ENCODE measurements around the gene FLNC. TPM values are rescaled to one million over a fixed set of nuclear protein-coding genes. Genes with fewer than 3 reads are reported as not detected.

The FLNC gene
- total RNA-seq, 3 donors from 2014 or later: 0.16 to 0.33 (median 0.25) TPM

DNA sequence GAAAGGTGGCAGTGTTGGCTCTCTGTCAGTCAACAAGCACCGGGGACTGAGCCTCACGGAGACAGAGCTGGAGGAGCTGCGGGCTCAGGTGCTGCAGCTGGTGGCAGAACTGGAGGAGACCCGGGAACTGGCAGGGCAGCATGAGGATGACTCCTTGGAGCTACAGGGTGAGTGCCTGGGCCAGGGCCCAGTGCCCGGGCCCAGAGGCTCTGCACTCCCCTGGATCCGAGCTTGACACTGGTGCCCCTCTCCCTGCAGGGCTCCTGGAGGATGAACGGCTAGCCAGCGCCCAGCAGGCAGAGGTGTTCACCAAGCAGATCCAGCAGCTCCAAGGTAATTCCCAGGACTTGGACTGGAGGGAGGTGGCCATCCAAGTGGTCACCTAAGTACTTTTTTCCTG, 35.8 kb upstream of the FLNC start:
- peaks cover 8% of the 10 kb centered on the region for H3K4me1 Mint-ChIP-seq (ENCODE audit: low read depth)
- no peak for ATAC-seq
- H3K4me3 Mint-ChIP-seq: no peak overlapping the region
- H3K9me3 Mint-ChIP-seq: no peaks in the 10 kb centered on the region
- no peaks in the 10 kb centered on the region for H3K27me3 Mint-ChIP-seq (ENCODE audit: low read depth)
- no peaks in the 10 kb centered on the region for H3K36me3 Mint-ChIP-seq (ENCODE audit: insufficient read depth)
- no peak for DNase-seq

DNA sequence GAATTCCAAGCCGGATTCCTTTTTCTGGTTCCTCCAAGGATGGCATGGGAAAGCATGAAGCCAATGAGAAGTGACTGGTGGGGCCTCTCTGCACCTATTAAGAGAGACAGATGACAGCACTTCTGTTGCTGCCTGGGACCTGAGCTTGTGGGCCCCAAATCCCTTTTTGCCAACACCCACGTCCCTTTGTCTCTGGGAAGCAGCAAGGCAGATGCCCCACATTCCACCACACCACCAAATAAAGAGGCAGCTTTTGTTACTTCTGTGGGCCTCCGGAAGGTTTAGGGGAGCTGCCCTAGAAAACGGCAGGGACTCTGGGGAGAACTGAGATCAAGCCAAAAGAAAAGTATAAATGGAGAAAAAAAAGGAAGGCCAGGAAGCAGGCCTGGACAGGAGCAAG, 35.1 kb upstream of the FLNC start:
- Mint-ChIP-seq H3K4me3 (no peak overlapping the region), H3K9me3 (no peaks in the 10 kb centered on the region), H3K4me1 (ENCODE audit: low read depth) (peaks cover 8% of the 10 kb centered on the region), H3K27me3 (ENCODE audit: low read depth) (no peaks in the 10 kb centered on the region), H3K36me3 (ENCODE audit: insufficient read depth) (no peaks in the 10 kb centered on the region)
- DNase-seq (no peak), ATAC-seq (no peak)

DNA sequence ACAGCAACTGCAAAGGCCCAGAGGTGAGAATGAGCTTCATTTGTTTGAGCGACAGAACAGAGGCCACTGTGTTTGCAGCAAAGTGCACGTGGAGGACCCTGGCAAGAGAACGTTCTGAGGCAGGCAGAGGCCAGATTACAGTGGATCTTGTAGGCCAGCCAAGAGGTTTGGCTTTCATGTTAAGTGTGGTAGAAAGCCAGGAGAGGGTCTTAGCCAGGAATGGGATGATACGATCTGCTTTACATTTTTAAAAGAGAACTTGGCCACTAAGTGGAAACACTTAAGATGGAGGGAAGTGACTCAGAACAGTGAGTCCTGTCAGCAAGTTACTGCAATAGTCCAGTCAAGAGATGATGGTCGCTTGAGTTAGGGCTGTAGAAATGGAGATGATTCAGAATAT, 33.9 kb upstream of the FLNC start:
- no peaks in the 10 kb centered on the region for H3K36me3 Mint-ChIP-seq (ENCODE audit: insufficient read depth)
- ATAC-seq: no peak
- DNase-seq: no peak
- H3K27me3 Mint-ChIP-seq (ENCODE audit: low read depth): no peaks in the 10 kb centered on the region
- H3K9me3 Mint-ChIP-seq: no peaks in the 10 kb centered on the region
- no peak overlapping the region for H3K4me3 Mint-ChIP-seq
- peaks cover 4% of the 10 kb centered on the region for H3K4me1 Mint-ChIP-seq (ENCODE audit: low read depth)

DNA sequence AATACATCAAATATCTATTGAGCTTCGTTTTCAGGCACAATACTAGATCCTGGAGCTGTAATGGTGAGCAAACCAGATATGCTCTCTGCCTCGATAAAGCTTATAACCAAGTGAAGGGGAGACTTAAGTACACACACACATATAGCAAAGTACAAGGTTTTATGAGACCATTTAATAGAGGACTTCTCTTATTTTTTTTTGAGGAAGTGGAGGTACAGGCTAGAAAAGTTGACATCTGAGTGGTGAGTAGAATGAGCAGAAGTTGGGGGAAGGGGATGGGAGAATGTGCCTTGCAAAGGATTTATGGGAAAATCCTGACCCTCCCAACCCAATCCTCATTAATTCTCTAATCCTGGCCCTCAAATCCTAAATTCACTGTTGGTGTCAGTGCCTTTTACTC, 30.8 kb upstream of the FLNC start:
- Mint-ChIP-seq H3K36me3 (ENCODE audit: insufficient read depth) (no peaks in the 10 kb centered on the region), H3K4me1 (ENCODE audit: low read depth) (no peaks in the 10 kb centered on the region), H3K4me3 (no peak overlapping the region), H3K27me3 (ENCODE audit: low read depth) (no peaks in the 10 kb centered on the region), H3K9me3 (no peaks in the 10 kb centered on the region)
- ATAC-seq: no peak
- DNase-seq: no peak

DNA sequence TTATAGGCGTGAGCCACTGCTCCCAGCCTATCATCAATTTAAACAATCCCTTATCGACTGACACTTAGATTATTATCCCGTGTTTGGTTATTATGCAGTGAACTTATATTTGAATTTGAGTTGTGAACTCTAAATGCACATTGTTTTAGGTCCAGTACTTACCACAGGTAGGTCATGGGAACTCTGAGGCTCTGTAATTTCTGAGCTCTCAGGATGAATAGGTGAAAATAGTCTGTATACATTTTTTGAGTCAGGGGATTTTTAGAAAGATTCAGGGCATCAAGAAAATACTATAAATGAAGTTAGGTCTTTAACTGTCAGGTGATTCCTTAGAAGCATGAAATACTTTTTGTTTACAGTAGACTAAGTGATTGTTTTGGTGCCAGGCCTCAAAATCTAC, 29.6 kb upstream of the FLNC start:
- Mint-ChIP-seq H3K27me3 (ENCODE audit: low read depth) (no peaks in the 10 kb centered on the region), H3K4me3 (no peak overlapping the region), H3K9me3 (no peaks in the 10 kb centered on the region), H3K36me3 (ENCODE audit: insufficient read depth) (peaks cover 2% of the 10 kb centered on the region), H3K4me1 (ENCODE audit: low read depth) (no peaks in the 10 kb centered on the region)
- ATAC-seq (no peak), DNase-seq (no peak)

DNA sequence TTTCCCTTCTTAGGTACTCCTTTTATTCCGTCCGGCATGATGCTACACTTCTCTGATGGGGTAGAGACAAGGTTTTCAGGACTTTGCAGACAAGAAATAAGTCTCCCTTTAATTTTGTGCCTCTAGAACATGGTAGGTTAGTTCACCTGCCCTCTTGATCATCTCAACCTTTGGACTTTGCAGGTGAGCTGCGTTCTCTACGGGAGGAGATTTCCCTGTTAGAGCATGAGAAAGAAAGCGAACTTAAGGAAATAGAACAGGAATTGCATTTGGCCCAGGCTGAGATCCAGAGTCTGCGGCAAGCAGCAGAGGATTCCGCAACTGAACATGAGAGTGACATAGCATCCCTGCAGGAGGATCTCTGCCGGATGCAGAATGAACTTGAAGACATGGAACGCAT, 29.2 kb upstream of the FLNC start:
- Mint-ChIP-seq H3K9me3 (no peaks in the 10 kb centered on the region), H3K36me3 (ENCODE audit: insufficient read depth) (peaks cover 2% of the 10 kb centered on the region), H3K4me3 (no peak overlapping the region), H3K4me1 (ENCODE audit: low read depth) (no peaks in the 10 kb centered on the region), H3K27me3 (ENCODE audit: low read depth) (no peaks in the 10 kb centered on the region)
- ATAC-seq (no peak), DNase-seq (no peak)

DNA sequence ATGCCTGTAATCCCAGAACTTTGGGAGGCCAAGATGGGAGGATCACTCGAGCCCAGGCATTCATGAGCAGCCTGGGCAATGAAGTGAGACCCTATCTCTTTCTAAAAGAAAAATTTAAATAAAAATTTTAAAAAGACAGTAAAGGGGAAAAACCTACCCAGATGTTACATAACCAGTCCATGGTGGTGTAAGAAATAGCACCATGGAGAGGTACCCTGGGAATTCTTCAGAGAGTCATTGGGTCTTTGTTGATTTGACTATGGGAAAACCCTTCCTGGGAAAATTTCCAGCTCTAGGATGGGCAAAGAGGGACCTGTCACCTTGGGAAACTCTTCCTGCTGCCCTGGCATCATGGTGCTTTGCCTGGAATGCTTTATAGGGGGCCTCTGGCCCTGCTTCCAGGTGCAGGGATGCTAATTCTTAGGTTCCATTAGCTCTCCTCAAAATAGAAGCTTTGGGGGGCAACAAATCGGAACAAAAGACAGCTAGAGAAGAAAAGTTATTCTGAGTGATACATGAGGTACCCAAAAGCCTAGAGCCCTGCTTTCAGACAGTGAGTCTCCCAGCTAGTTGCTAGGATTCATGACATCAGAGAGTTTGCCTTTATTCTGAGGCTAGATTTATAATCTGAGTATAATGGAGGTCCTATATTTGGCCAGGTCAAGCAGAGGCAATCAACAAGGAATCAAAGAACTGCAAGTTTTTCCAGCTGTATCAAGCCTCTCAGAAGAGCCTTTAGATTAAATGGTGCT, 28.4 kb upstream of the FLNC start:
- ATAC-seq (no peak), DNase-seq (no peak)
- H3K36me3 Mint-ChIP-seq (ENCODE audit: insufficient read depth): peaks cover 8% of the 10 kb centered on the region
- no peaks in the 10 kb centered on the region for H3K27me3 Mint-ChIP-seq (ENCODE audit: low read depth)
- no peaks in the 10 kb centered on the region for H3K9me3 Mint-ChIP-seq
- H3K4me1 Mint-ChIP-seq (ENCODE audit: low read depth): no peaks in the 10 kb centered on the region
- H3K4me3 Mint-ChIP-seq: no peak overlapping the region

DNA sequence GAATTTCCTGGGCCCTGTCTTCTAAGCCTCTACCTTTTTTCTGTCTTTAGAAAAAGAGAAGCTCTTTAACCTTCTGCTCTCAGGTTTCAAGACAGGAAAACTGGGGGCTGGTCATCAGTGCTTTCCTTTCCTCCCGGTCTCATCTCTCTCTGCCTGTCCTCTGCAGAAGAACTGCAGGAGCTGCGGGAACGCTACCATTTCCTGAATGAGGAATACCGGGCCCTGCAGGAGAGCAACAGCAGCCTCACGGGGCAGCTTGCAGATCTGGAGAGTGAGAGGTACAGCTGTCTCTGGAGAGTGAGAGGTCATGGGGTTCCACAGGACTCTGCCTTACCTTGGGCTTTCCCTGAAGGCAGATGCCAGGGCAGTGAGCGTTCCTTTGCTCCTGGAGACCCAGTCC, 25.7 kb upstream of the FLNC start:
- DNase-seq (no peak), ATAC-seq (no peak)
- Mint-ChIP-seq H3K4me1 (ENCODE audit: low read depth) (no peaks in the 10 kb centered on the region), H3K27me3 (ENCODE audit: low read depth) (no peaks in the 10 kb centered on the region), H3K36me3 (ENCODE audit: insufficient read depth) (peaks cover 10% of the 10 kb centered on the region), H3K4me3 (no peak overlapping the region), H3K9me3 (no peaks in the 10 kb centered on the region)

DNA sequence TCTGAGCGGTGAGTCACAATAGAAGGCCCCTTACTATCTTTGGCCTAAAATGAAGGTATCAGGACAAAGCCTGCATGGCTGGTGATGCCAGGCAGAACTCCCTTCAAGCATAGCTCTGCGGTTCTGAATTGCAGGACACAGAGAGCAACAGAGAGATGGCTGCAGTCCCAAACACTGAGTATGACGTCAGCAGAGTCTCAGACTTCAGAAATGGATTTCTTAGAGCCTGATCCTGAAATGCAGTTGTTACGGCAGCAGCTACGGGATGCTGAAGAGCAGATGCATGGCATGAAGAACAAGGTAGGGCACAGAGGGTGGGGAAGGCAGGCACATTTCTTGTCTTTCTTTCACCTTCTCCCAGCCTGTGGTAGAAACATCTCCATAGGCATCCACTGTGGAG, 25.0 kb upstream of the FLNC start:
- Mint-ChIP-seq H3K36me3 (ENCODE audit: insufficient read depth) (peaks cover 10% of the 10 kb centered on the region), H3K27me3 (ENCODE audit: low read depth) (no peaks in the 10 kb centered on the region), H3K9me3 (no peaks in the 10 kb centered on the region), H3K4me3 (no peak overlapping the region), H3K4me1 (ENCODE audit: low read depth) (no peaks in the 10 kb centered on the region)
- DNase-seq (no peak), ATAC-seq (no peak)

DNA sequence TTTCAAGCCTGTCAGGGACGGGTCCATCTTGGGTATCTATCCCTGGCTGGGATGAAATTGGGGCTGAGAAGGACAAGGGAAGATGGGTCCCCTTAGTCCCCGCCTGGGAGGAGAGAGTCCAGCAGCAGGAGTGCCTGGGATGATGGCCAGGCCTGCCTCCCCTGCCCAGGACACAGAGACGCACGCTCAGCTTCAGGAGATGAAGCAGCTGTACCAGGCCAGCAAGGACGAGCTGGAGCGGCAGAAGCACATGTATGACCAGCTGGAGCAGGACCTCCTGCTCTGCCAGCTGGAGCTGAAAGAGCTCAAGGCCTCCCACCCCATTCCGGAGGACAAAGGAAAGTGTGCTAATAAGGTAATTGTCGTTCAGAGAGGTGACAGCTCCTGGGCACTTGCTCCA, 23.0 kb upstream of the FLNC start:
- peaks cover 10% of the 10 kb centered on the region for H3K36me3 Mint-ChIP-seq (ENCODE audit: insufficient read depth)
- H3K9me3 Mint-ChIP-seq: no peaks in the 10 kb centered on the region
- DNase-seq (no peak), ATAC-seq (no peak)
- H3K27me3 Mint-ChIP-seq (ENCODE audit: low read depth): no peaks in the 10 kb centered on the region
- H3K4me3 Mint-ChIP-seq: no peak overlapping the region
- no peaks in the 10 kb centered on the region for H3K4me1 Mint-ChIP-seq (ENCODE audit: low read depth)

DNA sequence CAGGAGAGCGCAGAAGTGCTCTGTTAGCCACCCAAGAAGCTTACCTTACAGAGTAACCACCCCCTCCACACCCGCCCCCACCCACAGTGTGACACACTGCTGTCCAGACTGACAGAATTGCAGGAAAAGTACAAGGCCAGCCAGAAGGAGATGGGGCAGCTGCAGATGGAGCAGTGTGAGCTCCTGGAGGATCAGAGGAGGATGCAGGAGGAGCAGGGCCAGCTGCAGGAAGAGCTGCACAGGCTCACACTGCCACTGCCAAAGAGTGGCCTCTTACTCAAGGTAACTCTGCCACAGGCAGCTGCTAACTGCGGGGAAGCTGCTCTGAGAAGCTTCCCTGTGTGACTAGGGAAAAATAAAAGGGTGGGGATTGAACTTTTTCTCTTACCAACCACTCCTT, 20.8 kb upstream of the FLNC start:
- no peak overlapping the region for H3K4me3 Mint-ChIP-seq
- DNase-seq: no peak
- ATAC-seq: no peak
- no peaks in the 10 kb centered on the region for H3K9me3 Mint-ChIP-seq
- H3K36me3 Mint-ChIP-seq (ENCODE audit: insufficient read depth): peaks cover 10% of the 10 kb centered on the region
- no peaks in the 10 kb centered on the region for H3K27me3 Mint-ChIP-seq (ENCODE audit: low read depth)
- H3K4me1 Mint-ChIP-seq (ENCODE audit: low read depth): no peaks in the 10 kb centered on the region

DNA sequence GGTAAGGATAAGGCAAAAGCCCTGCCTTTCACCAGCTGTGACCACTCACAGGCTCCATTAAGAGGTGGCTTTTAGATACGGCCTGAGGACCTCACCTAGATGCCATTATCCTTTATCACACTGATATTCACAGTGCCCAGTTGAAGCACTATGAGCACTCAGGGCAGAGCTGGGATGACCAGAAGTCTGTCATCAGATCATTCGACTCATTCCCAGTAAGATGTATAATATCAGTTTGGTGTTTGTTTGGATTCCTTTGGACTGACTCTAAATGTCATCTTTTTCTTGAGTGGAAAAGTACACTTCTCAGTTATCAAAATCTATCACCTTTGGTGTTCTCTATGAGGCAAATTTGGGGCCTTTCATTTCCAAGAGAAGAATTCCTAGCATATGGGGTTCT, 19.7 kb upstream of the FLNC start:
- no peak overlapping the region for H3K4me3 Mint-ChIP-seq
- peaks cover 2% of the 10 kb centered on the region for H3K27me3 Mint-ChIP-seq (ENCODE audit: low read depth)
- no peaks in the 10 kb centered on the region for H3K9me3 Mint-ChIP-seq
- no peaks in the 10 kb centered on the region for H3K4me1 Mint-ChIP-seq (ENCODE audit: low read depth)
- no peak for DNase-seq
- peaks cover 9% of the 10 kb centered on the region for H3K36me3 Mint-ChIP-seq (ENCODE audit: insufficient read depth)
- ATAC-seq: no peak

DNA sequence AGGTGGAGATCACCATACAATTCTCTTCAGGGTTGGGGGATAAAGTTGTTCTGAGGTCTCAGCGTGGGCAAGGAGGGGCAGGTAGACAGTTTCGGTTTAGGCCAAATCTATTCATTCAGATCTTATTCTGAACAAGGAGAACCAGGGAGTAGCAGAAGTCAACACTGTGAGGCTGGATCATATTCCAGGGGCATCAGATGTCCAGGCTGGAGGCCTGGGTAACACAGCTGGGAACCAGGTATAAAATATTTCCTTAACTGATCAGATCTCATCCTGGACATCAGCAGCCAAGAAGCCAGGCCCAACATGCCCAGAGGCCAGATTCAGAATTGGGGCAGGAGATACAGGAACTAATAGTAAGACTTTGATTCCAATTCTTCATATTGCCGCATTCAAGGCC, 19.2 kb upstream of the FLNC start:
- no peaks in the 10 kb centered on the region for H3K4me1 Mint-ChIP-seq (ENCODE audit: low read depth)
- no peak for ATAC-seq
- H3K27me3 Mint-ChIP-seq (ENCODE audit: low read depth): peaks cover 3% of the 10 kb centered on the region
- H3K36me3 Mint-ChIP-seq (ENCODE audit: insufficient read depth): peaks cover 8% of the 10 kb centered on the region
- H3K4me3 Mint-ChIP-seq: no peak overlapping the region
- no peaks in the 10 kb centered on the region for H3K9me3 Mint-ChIP-seq
- no peak for DNase-seq

DNA sequence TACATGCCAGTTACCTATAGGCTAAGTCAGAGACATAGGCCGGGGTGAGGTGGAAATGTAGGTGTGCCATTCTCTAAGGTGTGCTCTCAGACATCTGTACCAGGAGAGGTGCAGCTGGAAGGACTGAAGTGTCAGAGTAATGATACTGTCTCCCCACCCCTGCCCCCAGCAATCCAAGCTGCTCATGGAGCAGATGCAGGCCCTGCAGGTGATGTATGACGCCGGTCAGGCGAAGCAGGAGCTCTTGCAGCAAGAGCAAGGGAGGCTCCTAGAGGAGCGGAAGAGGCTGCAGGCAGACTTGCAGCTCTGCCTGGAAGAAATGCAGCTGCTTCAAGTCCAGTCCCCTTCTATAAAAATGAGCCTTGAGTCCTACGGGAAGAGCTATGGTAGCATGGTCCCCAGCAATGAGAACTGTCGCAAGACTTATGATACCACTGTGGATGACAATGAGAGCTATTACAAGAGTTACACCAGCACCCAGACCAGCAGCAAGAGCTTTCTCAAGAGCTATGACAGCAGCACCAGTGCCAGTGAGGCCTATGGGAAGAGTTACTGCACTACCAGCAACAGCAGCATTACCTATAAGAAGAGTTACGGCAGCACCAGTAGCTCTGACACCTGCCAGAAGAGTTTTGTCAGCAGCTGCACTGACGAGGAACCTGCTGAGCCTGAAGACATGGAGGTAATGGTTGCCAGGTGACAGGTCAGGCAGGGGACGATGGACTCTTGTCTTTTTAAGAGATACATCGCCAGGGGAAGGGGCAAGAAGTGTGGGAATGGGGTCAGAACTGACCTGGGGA, 18.4 kb upstream of the FLNC start:
- Mint-ChIP-seq H3K36me3 (ENCODE audit: insufficient read depth) (peaks cover 2% of the 10 kb centered on the region), H3K9me3 (no peaks in the 10 kb centered on the region)

DNA sequence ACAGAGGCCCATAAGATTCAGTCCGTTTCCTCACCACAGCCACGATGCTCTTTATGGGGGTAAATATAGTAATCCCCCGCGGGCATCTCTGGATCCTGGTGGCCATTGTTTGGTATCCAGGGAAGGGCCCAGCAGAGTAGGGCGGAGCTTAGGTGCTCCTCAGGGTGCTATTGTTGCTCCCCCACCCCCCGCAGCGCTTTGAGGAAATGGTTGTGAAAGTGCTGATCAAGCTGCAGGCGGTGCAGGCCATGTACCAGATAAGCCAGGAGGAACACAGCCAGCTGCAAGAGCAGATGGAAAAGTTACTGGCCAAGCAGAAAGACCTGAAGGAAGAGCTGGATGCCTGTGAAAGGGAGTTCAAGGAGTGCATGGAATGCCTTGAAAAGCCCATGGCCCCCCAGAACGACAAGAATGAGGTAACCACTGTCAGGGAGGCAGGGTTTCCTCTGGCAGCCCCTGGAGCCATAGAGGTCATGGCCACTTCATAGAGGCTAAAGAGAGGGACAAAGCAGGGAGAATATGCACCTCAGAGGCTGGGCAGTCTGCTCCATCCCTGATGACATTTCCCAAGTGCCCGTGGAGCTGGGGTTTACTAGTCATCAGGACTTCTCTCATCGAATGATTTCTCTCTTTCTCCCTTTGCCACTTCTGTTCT, 17.6 kb upstream of the FLNC start:
- Mint-ChIP-seq H3K4me1 (ENCODE audit: low read depth) (no peaks in the 10 kb centered on the region), H3K27me3 (ENCODE audit: low read depth) (peaks cover 3% of the 10 kb centered on the region), H3K4me3 (no peak overlapping the region), H3K9me3 (no peaks in the 10 kb centered on the region), H3K36me3 (ENCODE audit: insufficient read depth) (peaks cover 2% of the 10 kb centered on the region)
- ATAC-seq (no peak), DNase-seq (no peak)

More for the DNA sequence above, 18.4 kb upstream of the FLNC start:
- H3K4me3 Mint-ChIP-seq: no peak overlapping the region
- ATAC-seq (no peak), DNase-seq (no peak)
- no peaks in the 10 kb centered on the region for H3K4me1 Mint-ChIP-seq (ENCODE audit: low read depth)
- H3K27me3 Mint-ChIP-seq (ENCODE audit: low read depth): peaks cover 3% of the 10 kb centered on the region
